Glutamatergic neuron (in vitro differentiated cells): ENCODE results near the gene S100A6. TPM values are rescaled to one million over a fixed set of nuclear protein-coding genes. Genes with fewer than 3 reads are reported as not detected.
A peak's percentile ranks its signal among the peaks of the same experiment; 100 is the strongest.

Experiments used
- DNase-seq: peaks from one replicate; pipeline ENCODE4 v3.0.0; 2022
- H3K27ac Mint-ChIP-seq: one replicate; pipeline ENCODE4 v1.8.0; 2020; ENCODE audit warnings: mild to moderate bottlenecking, mixed read lengths, inconsistent platforms; ENCODE audit not compliant: unreplicated experiment
- H3K27me3 Mint-ChIP-seq: one replicate; pipeline ENCODE4 v1.8.0; 2020; ENCODE audit warnings: mild to moderate bottlenecking, moderate library complexity, mixed read lengths, inconsistent platforms; ENCODE audit not compliant: unreplicated experiment
- H3K36me3 Mint-ChIP-seq: one replicate; pipeline ENCODE4 v1.8.0; 2020; ENCODE audit warnings: mild to moderate bottlenecking, mixed read lengths, inconsistent platforms; ENCODE audit not compliant: unreplicated experiment
- H3K4me1 Mint-ChIP-seq: one replicate; pipeline ENCODE4 v1.8.0; 2020; ENCODE audit warnings: mild to moderate bottlenecking, low read depth, mixed read lengths, inconsistent platforms; ENCODE audit not compliant: unreplicated experiment
- H3K4me3 Mint-ChIP-seq: one replicate; pipeline ENCODE4 v1.8.0; 2020; ENCODE audit warnings: mild to moderate bottlenecking, mixed read lengths, inconsistent platforms; ENCODE audit not compliant: unreplicated experiment
- H3K9me3 Mint-ChIP-seq: one replicate; pipeline ENCODE4 v1.8.0; 2020; ENCODE audit warnings: mild to moderate bottlenecking, moderate library complexity, mixed read lengths, inconsistent platforms; ENCODE audit not compliant: unreplicated experiment
- CTCF ChIP-seq: fragments of 200-600 bp; sonication (generic); IDR thresholded peaks from one replicate; pipeline ENCODE4 v1.5.0; 2021; ENCODE audit not compliant: partially characterized antibody, unreplicated experiment
- total RNA-seq: library from RNA; stranded (reverse); fragmentation: NEBNext Ultra II Directional; extraction: Animal tissue kit (Norgen Biotek cat#: 25700); gene quantifications from one replicate; pipeline ENCODE4 v1.2.1, GENCODE V29; 2021; ENCODE audit not compliant: unreplicated experiment

Gene S100A6
- total RNA-seq, 1 donor from 2014 or later: 41.9 TPM

- no peaks in the 10 kb centered on the region for H3K27me3 Mint-ChIP-seq
- TF ChIP-seq CTCF: peak; percentile 82
- H3K9me3 Mint-ChIP-seq: no peaks in the 10 kb centered on the region
- peak overlapping the region; percentile 47 for H3K4me3 Mint-ChIP-seq
- DNase-seq: peak; percentile 87
- H3K36me3 Mint-ChIP-seq: no peaks in the 10 kb centered on the region
- peaks cover 20% of the 10 kb centered on the region for H3K4me1 Mint-ChIP-seq
- peak overlapping the region; percentile 44 for H3K27ac Mint-ChIP-seq
These were observed 2.8 kb downstream of the S100A6 start for GRCh38 chr1:153532769-153533599.

GRCh38 chr1:153532181-153532580 is 3.6 kb downstream of the S100A6 start:
- Mint-ChIP-seq H3K4me3 (peak overlapping the region; percentile 47), H3K36me3 (no peaks in the 10 kb centered on the region), H3K9me3 (no peaks in the 10 kb centered on the region), H3K27me3 (no peaks in the 10 kb centered on the region), H3K4me1 (peaks cover 18% of the 10 kb centered on the region), H3K27ac (peak overlapping the region; percentile 44)
- no peak for TF ChIP-seq CTCF
- no peak for DNase-seq

GRCh38 chr1:153531638-153532037 is 4.2 kb downstream of the S100A6 start:
- Mint-ChIP-seq H3K27ac (no peak overlapping the region), H3K4me1 (peaks cover 20% of the 10 kb centered on the region), H3K36me3 (no peaks in the 10 kb centered on the region), H3K27me3 (no peaks in the 10 kb centered on the region), H3K9me3 (no peaks in the 10 kb centered on the region), H3K4me3 (no peak overlapping the region)
- TF ChIP-seq CTCF: no peak
- no peak for DNase-seq

GRCh38 chr1:153527683-153528040 is 8.1 kb downstream of the S100A6 start:
- no peak for DNase-seq
- H3K4me1 Mint-ChIP-seq: peaks cover 20% of the 10 kb centered on the region
- H3K4me3 Mint-ChIP-seq: no peak overlapping the region
- H3K36me3 Mint-ChIP-seq: no peaks in the 10 kb centered on the region
- peaks cover 4% of the 10 kb centered on the region for H3K27me3 Mint-ChIP-seq
- TF ChIP-seq CTCF: no peak
- H3K27ac Mint-ChIP-seq: no peak overlapping the region
- no peaks in the 10 kb centered on the region for H3K9me3 Mint-ChIP-seq

- no peaks in the 10 kb centered on the region for H3K9me3 Mint-ChIP-seq
- H3K27ac Mint-ChIP-seq: no peak overlapping the region
- no peak for DNase-seq
- peaks cover 18% of the 10 kb centered on the region for H3K4me1 Mint-ChIP-seq
- no peaks in the 10 kb centered on the region for H3K36me3 Mint-ChIP-seq
- no peak for TF ChIP-seq CTCF
- H3K27me3 Mint-ChIP-seq: peaks cover 7% of the 10 kb centered on the region
- no peak overlapping the region for H3K4me3 Mint-ChIP-seq
These were observed 8.6 kb downstream of the S100A6 start for GRCh38 chr1:153527023-153527682.
